OCI-LY7 (cell line): ENCODE measurements around the gene ANKRD11.

Experiments
- EZH2phosphoT487 ChIP-seq: fragments of 200-600 bp; sonication (generic); IDR thresholded peaks from 2 replicates; pipeline ENCODE4 v1.6.1; 2018; ENCODE audit warnings: low read depth, borderline replicate concordance, mild to moderate bottlenecking, mixed run types, antibody characterized with exemption, low read length, moderate library complexity, mixed read lengths
- TF ChIP-seq, protein P1 (sequence below): fragments of 200-600 bp; sonication (generic); conservative IDR thresholded peaks from 2 replicates; pipeline ENCODE4 v1.5.1; 2014; ENCODE audit warnings: mild to moderate bottlenecking, antibody characterized with exemption, low read length, moderate library complexity, mixed read lengths

DNA sequence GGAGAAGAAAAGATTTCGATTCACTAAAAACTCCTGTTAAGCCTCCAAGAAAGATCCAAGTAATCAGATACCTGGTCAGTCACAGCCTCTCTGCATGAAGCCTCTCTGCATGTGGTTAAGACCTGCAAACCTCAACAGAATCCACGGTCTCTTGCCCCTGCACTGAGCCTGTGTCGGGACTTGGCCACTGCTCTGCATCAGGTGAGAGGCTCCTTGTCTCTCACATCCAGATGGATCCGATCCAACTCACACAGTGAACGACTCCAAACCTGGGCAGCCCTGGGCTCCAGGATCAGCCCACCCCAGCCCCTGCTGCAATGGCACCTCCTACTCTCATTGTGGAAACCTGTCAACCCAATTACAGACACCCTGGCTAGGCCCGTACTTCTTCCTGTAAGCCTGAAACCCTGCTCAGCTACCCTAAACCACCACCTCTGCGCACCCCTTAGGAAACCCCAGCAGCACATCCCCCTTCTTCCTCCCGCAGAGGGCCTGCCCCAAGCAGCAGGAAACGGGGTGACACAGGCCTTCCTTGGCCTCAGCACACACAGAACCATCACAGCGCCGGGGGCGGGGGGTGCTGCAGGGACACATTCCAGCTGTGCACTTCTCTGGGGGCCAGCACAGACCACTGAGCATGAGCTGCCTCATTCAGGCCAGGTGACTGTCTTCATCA lies 129.5 kb downstream of the ANKRD11 start:
- no peak for TF ChIP-seq EZH2phosphoT487
- TF ChIP-seq, protein P1, sequence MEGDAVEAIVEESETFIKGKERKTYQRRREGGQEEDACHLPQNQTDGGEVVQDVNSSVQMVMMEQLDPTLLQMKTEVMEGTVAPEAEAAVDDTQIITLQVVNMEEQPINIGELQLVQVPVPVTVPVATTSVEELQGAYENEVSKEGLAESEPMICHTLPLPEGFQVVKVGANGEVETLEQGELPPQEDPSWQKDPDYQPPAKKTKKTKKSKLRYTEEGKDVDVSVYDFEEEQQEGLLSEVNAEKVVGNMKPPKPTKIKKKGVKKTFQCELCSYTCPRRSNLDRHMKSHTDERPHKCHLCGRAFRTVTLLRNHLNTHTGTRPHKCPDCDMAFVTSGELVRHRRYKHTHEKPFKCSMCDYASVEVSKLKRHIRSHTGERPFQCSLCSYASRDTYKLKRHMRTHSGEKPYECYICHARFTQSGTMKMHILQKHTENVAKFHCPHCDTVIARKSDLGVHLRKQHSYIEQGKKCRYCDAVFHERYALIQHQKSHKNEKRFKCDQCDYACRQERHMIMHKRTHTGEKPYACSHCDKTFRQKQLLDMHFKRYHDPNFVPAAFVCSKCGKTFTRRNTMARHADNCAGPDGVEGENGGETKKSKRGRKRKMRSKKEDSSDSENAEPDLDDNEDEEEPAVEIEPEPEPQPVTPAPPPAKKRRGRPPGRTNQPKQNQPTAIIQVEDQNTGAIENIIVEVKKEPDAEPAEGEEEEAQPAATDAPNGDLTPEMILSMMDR = no peak
